Fibroblast of peridontal ligament (primary cell): ENCODE results near the gene AFF3.

Experiments used
- DNase-seq: peaks from one replicate; pipeline ENCODE4 v3.0.0-alpha.2; 2010; ENCODE audit errors: extremely low read depth

The AFF3 gene

GRCh38 chr2:99641999-99642398 lies 500.4 kb downstream of the AFF3 start:
- DNase-seq: no peak

GRCh38 chr2:99640635-99641151 lies 501.7 kb downstream of the AFF3 start:
- DNase-seq: no peak

- DNase-seq: no peak
These were observed 503.6 kb downstream of the AFF3 start for GRCh38 chr2:99638791-99639190.

- no peak for DNase-seq
These were observed 505.2 kb downstream of the AFF3 start for GRCh38 chr2:99637159-99637697.

- no peak for DNase-seq
These were observed 506.0 kb downstream of the AFF3 start for GRCh38 chr2:99636144-99637034.

GRCh38 chr2:99635710-99636109 lies 506.7 kb downstream of the AFF3 start:
- DNase-seq: no peak

GRCh38 chr2:99634234-99634633 lies 508.2 kb downstream of the AFF3 start:
- DNase-seq: no peak

GRCh38 chr2:99631700-99632099 lies 510.7 kb downstream of the AFF3 start:
- DNase-seq: no peak

- no peak for DNase-seq
These were observed 513.1 kb downstream of the AFF3 start for GRCh38 chr2:99629320-99629719.

GRCh38 chr2:99626158-99626557 lies 516.2 kb downstream of the AFF3 start:
- DNase-seq: no peak

GRCh38 chr2:99624677-99625076 lies 517.7 kb downstream of the AFF3 start:
- no peak for DNase-seq

GRCh38 chr2:99623613-99624012 lies 518.8 kb downstream of the AFF3 start:
- DNase-seq: no peak

GRCh38 chr2:99623035-99623434 lies 519.4 kb downstream of the AFF3 start:
- DNase-seq: no peak

GRCh38 chr2:99622534-99622933 lies 519.9 kb downstream of the AFF3 start:
- DNase-seq: no peak

GRCh38 chr2:99621774-99622173 lies 520.6 kb downstream of the AFF3 start:
- no peak for DNase-seq

GRCh38 chr2:99621106-99621505 lies 521.3 kb downstream of the AFF3 start:
- no peak for DNase-seq

GRCh38 chr2:99619151-99619550 lies 523.2 kb downstream of the AFF3 start:
- DNase-seq: no peak

GRCh38 chr2:99618579-99619097 lies 523.8 kb downstream of the AFF3 start:
- no peak for DNase-seq

- no peak for DNase-seq
These were observed 524.6 kb downstream of the AFF3 start for GRCh38 chr2:99617811-99618210.

GRCh38 chr2:99615247-99615771 lies 527.1 kb downstream of the AFF3 start:
- DNase-seq: no peak

- peak; percentile 49 for DNase-seq
These were observed 528.4 kb downstream of the AFF3 start for GRCh38 chr2:99613980-99614379.

GRCh38 chr2:99611786-99612185 lies 530.6 kb downstream of the AFF3 start:
- no peak for DNase-seq

- DNase-seq: no peak
These were observed 531.4 kb downstream of the AFF3 start for GRCh38 chr2:99611034-99611433.
